GM21619 (cell line): ENCODE measurements around the gene TMEM51.

Experiments used
- ATAC-seq: cut with Tn5 transposase; IDR thresholded peaks from one replicate; pipeline ENCODE4 v1.9.1; 2021; ENCODE audit not compliant: unreplicated experiment

The TMEM51 gene

GRCh38 chr1:15191770-15192169 lies 38.2 kb downstream of the TMEM51 start:
- ATAC-seq, result no peak

GRCh38 chr1:15192916-15193550 lies 39.5 kb downstream of the TMEM51 start:
- ATAC-seq, result no peak

GRCh38 chr1:15195420-15196052 lies 42.0 kb downstream of the TMEM51 start:
- ATAC-seq, result no peak

GRCh38 chr1:15196069-15196468 lies 42.5 kb downstream of the TMEM51 start:
- ATAC-seq, result no peak

- ATAC-seq, result no peak
These were observed 43.4 kb downstream of the TMEM51 start for GRCh38 chr1:15196807-15197530.

GRCh38 chr1:15197591-15198447 lies 44.3 kb downstream of the TMEM51 start:
- ATAC-seq, result no peak

GRCh38 chr1:15198684-15199083 lies 45.1 kb downstream of the TMEM51 start:
- ATAC-seq, result no peak

GRCh38 chr1:15201221-15201620 lies 47.7 kb downstream of the TMEM51 start:
- no peak for ATAC-seq

GRCh38 chr1:15201849-15202551 lies 48.5 kb downstream of the TMEM51 start:
- ATAC-seq, result no peak

GRCh38 chr1:15204931-15205330 lies 51.4 kb downstream of the TMEM51 start:
- no peak for ATAC-seq

GRCh38 chr1:15205586-15206346 lies 52.2 kb downstream of the TMEM51 start:
- no peak for ATAC-seq

- ATAC-seq, result no peak
These were observed 53.0 kb downstream of the TMEM51 start for GRCh38 chr1:15206418-15207030.

GRCh38 chr1:15207031-15207828 lies 53.7 kb downstream of the TMEM51 start:
- no peak for ATAC-seq

GRCh38 chr1:15207829-15208429 lies 54.4 kb downstream of the TMEM51 start:
- ATAC-seq, result no peak

GRCh38 chr1:15210651-15211375 lies 57.3 kb downstream of the TMEM51 start:
- no peak for ATAC-seq

- no peak for ATAC-seq
These were observed 57.9 kb downstream of the TMEM51 start for GRCh38 chr1:15211424-15211823.

- ATAC-seq, result no peak
These were observed 58.8 kb downstream of the TMEM51 start for GRCh38 chr1:15212216-15212953.
